HG03066 (cell line): ENCODE measurements around the gene PXMP2.
"Not testable (repeated sequence)": the region's sequence is repeated elsewhere in the genome, so short reads cannot be mapped to it uniquely, and the experiment has no call there.

Experiments
- ATAC-seq: cut with Tn5 transposase; IDR thresholded peaks from one replicate; pipeline ENCODE4 v1.9.1; 2021; ENCODE audit warnings: low read depth; ENCODE audit not compliant: unreplicated experiment

The PXMP2 gene

GRCh38 chr12:132746613-132747012 is 59.2 kb downstream of the PXMP2 start:
- no peak for ATAC-seq

GRCh38 chr12:132747395-132747794 is 60.0 kb downstream of the PXMP2 start:
- ATAC-seq = no peak

GRCh38 chr12:132747896-132748295 is 60.5 kb downstream of the PXMP2 start:
- no peak for ATAC-seq

- no peak for ATAC-seq
These were observed 60.9 kb downstream of the PXMP2 start for GRCh38 chr12:132748319-132748718.

GRCh38 chr12:132753670-132754069 is 66.3 kb downstream of the PXMP2 start:
- ATAC-seq = not testable (repeated sequence)

GRCh38 chr12:132754160-132754932 is 67.0 kb downstream of the PXMP2 start:
- ATAC-seq = no peak
